ENCODE measurements around the gene CACNA1B.

The CACNA1B gene

DNA sequence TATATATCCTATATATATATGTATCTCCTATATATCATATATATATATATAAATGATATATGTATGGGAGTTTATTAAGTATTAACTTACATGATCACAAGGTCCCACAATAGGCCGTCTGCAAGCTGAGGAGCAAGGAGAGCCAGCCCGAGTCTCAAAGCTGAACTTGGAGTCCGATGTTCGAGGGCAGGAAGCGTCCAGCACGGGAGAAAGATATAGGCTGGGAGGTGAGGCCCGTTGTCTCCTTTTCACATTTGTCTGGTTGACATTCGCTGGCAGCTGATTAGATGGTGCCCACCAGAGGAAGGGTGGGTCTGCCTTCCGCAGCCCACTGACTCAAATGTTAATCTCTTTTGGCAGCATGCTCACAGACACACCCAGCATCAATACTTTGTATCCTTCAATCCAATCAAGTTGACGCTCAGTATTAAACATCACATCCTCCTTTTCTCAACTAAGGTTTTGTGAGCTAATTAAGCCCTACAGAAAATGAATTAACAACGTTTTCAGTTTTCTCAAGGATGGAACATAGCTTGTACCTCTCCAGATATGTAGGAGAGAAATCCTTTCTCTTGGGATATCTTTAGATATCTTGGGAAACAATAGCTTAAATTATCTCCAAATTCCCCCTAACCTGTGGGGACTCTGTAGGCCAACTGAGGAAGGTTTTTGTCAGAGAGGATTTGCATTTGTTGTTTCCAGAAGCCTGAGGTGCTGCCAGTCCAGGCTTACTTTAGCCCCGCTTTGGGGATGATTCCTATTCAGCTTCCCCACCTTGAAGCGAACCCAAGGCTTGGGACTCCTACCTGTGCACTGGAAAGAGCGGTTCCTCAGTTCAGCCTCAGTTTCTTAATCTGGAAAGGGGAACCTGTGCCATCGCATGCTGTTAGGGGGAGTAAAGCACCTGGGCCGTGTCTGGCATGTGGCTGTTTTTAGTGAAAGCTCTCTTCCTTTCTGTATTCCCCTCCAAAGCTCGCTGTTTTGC lies 163.2 kb downstream of the CACNA1B start:
- DNase-seq (ENCODE audit: low read depth) = no peak

DNA sequence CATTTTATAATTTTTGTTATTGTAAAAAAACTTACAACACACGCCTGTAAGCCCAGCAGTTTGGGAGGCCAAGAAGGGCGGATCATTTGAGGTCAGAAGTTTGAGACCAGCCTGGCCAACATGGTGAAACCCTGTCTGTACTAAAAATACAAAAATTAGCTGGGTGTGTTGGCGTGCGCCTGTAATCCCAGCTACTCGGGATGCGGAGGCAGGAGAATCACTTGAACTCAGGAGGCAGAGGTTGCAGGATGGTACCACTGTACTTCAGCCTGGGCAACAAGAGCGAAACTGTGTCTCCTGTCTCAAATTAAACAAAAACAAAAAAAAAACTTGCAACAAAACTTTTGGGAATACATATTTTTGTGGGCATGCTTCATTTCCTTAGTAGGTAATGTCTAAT lies 164.6 kb downstream of the CACNA1B start:
- no peak for DNase-seq (ENCODE audit: low read depth)

DNA sequence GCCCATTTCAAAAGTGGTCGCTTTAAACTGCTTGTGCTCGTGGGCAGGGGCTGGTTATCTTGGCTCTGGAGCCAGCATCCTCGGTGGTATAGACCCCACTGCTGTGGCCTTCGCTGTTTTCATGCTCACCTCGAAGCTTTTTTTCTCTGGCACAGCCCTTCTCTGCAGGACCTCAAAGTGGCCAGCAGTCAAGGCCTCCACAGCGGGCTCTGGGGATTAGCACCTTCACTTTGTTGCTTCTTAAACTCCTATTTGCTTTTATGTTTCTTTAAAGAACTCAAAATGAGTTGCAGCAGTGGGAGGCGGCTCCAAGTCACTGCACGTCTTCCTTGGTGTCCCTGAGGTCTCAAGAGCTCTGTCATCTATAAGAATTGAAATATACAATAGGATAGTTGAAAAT lies 165.1 kb downstream of the CACNA1B start:
- DNase-seq (ENCODE audit: low read depth) = no peak

- DNase-seq (ENCODE audit: low read depth) = no peak
Observed at GRCh38 chr9:138043061-138043410, 165.5 kb downstream of the CACNA1B start.

DNA sequence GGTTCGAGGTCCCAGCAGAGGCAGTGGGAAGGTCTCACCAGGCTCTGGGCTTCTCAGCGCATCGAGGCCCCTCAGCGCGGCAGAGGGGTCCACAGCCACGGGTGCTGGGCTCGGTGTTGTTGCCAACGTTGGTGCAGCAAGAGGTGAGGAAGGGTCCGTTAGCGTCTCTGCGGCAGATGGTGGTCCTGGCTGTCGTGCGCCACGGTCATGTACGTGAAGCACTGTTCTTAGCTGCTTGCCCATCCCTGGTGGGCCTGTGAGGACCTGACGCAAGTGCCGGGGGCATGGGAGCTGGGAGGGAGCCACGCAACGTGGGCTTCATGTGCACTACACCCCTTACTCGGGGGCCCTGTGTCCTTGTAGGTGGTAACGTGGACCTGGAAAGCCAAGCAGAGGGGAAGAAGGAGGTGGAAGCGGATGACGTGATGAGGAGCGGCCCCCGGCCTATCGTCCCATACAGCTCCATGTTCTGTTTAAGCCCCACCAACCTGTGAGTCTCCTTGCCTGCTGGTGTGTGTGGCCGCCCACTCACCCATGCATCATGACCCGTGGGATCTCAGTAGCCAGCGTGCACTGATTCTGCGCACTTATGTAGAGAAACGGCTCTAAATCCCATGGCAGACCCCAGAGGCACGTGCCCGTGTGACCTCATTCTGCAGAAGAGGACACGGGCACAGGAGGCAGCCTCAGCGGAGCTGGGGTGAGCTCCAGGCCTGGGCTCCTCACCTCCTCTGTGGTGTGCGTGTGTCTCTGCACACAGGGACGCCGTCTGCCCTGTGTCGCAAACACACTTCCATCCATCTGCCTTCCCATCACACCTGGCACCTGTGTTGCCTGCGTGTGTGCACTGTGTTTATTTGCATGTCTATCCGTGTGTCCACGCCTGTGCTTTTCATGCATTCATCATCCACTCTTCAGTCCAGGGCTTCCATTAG lies 166.1 kb downstream of the CACNA1B start:
- DNase-seq (ENCODE audit: low read depth) = no peak

DNA sequence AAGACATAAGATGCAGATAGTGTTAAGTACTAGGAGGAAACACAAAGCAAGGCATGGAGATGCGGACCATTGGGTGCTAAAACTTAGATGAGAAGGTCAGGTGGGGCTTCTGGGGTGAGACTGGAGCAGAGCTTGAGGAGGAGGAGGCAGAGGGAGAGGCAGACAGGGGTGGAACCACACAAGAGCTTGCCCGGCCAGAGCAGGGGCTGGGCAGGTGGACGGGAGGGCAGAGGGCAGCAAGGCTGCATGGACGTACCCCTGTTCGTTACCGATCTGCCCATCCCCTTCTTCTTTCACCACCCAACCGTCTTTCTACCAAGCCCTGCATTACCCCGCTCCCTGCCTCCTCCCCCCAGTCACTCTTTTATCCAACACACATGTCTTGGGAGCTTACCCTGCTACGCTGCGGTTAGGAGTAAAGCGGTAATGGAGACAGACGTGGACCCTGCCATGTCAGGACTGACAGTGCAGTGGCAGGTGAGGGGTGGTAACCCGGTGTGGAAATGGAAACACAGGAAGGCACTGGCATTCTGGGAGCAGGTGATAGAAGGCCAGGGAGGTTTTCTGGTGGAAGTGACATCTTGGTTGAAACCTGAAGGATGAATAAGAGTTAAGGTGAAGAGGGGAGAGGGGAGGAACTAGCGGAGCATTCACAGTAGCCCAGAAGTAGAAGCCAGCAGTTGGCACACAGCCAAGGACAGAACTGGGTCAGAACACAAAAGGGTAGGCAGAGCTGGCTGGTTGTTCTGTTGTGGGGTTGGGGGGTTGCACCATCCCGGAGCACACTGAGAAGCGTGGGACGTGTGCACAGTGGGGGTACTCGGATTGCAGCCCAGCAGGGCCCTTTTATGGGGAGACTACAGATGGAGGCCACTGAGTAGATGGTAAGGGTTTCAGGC lies 167.2 kb downstream of the CACNA1B start:
- no peak for DNase-seq (ENCODE audit: low read depth)

GRCh38 chr9:138045541-138046490 lies 168.2 kb downstream of the CACNA1B start:
- no peak for DNase-seq (ENCODE audit: low read depth)

GRCh38 chr9:138046641-138047301 lies 169.2 kb downstream of the CACNA1B start:
- no peak for DNase-seq (ENCODE audit: low read depth)

DNA sequence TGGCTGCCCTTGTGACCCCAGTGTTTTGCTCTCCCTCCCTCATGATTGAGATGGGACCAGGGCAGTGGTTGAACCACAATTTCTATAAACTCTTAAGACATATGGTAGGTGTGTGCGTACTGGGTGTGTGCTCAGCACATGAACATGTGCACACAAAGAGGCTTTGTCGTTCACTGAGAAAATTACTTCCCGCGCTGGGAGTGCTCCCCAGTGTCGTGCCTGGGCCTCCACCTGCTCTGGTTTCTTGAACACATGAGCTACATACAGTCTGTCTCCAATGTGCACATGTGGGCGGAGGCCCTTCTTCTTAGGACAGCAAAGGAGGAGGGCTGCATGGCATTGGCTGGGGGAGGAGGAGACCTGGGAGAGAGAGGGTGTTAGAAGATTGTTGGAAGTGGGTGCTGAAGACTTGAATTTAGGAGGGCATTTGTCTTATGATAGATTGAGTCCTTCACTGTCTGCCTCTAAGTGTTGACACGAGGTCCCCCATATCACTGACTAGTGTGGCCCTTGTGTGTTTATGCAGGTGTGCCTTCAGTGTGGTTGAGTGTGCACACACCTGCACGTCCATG lies 170.0 kb downstream of the CACNA1B start:
- no peak for DNase-seq (ENCODE audit: low read depth)

GRCh38 chr9:138048184-138048583 lies 170.6 kb downstream of the CACNA1B start:
- DNase-seq (ENCODE audit: low read depth) = no peak

- DNase-seq (ENCODE audit: low read depth) = no peak
Observed at GRCh38 chr9:138049085-138049778, 171.7 kb downstream of the CACNA1B start.

GRCh38 chr9:138049779-138050471 lies 172.3 kb downstream of the CACNA1B start:
- no peak for DNase-seq (ENCODE audit: low read depth)

- no peak for DNase-seq (ENCODE audit: low read depth)
Observed at GRCh38 chr9:138050472-138051330, 173.1 kb downstream of the CACNA1B start.

- no peak for DNase-seq (ENCODE audit: low read depth)
Observed at GRCh38 chr9:138051586-138052321, 174.2 kb downstream of the CACNA1B start.

GRCh38 chr9:138052322-138052615 lies 174.7 kb downstream of the CACNA1B start:
- DNase-seq (ENCODE audit: low read depth) = no peak

DNA sequence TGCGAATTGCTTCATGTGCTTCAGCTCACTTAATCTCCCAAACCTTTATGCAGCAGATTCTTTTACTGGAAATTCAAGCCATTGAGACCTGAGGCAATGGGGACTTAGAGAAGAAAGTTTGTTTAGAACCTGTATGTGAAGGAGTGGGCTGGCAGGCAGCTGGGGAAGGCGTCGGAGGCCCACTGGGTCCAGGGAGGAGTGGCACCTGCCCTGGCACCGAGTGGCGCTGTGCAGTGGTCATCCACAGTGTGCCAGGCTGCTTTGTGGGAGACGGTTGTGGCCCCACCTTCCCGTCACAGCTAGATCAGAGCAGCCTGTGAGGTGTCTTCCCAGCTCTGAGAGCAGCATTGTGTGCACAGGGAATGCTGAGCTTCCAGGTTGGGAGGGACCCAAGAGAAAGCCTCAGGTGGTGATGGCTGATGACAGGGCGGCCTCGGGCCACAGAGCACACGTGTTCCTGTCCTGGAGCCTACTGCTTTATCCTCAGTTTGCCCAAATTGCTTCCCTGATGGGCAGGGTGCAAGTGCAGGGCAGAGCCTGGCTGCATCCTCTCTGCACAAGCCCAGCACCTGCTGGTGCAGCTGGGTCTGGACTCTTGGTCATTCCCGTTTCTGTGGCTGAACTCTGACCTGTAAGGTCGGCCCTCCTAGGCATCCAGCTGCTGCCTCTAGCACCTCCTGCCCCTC lies 175.2 kb downstream of the CACNA1B start:
- no peak for DNase-seq (ENCODE audit: low read depth)
